Body of pancreas (tissue), 4 donors: Measurements from ENCODE around the gene CISTR. TPM values are rescaled to one million over a fixed set of nuclear protein-coding genes. Genes with fewer than 3 reads are reported as not detected.

Experiments used
- ATAC-seq: fragments of 150-250 bp; one replicate; pipeline ENCODE4 v1.9.1; 2016
- DNase-seq, 4 donors: peaks; one replicate each; pipeline ENCODE4 v3.0.0-alpha.2; 2019
- H3K27ac ChIP-seq, 4 donors: fragments of 200-600 bp; sonication (generic); 1 replicate in 3 of 4; 2 replicates in 1 of 4; pipeline versions ENCODE4 v1.5.1 to v1.6.1; 2016 to 2019; ENCODE audit warnings: mild to moderate bottlenecking in 1 of 4, mixed read lengths in 1 of 4, moderate library complexity in 1 of 4
- H3K27me3 ChIP-seq, 2 donors: fragments of 200-600 bp; sonication (generic); one replicate each; pipeline ENCODE4 v1.6.0; 2016; ENCODE audit warnings: mild to moderate bottlenecking in 1 of 2
- H3K36me3 ChIP-seq, 2 donors: fragments of 200-600 bp; sonication (generic); replicated peaks in 1 of 2; 2 replicates each; pipeline ENCODE4 v1.5.1; 2016; ENCODE audit warnings: low read depth in 2 of 2; ENCODE audit not compliant: insufficient read depth in 1 of 2
- H3K4me1 ChIP-seq: fragments of 200-600 bp; sonication (generic); one replicate; pipeline ENCODE4 v1.6.0; 2016
- H3K4me3 ChIP-seq, 2 donors: fragments of 200-600 bp; sonication (generic); 1 replicate in 1 of 2; 2 replicates in 1 of 2; pipeline ENCODE4 v1.5.1; 2016 to 2019
- H3K9me3 ChIP-seq, 3 donors: fragments of 200-600 bp; sonication (generic); 1 replicate in 2 of 3; 2 replicates in 1 of 3; pipeline ENCODE4 v1.5.1; 2016
- POLR2A ChIP-seq, 3 donors: fragments of 450-650 bp; IDR thresholded peaks; one replicate each; pipeline ENCODE4 v1.6.1; 2016; ENCODE audit warnings: antibody characterized with exemption in 3 of 3, mild to moderate bottlenecking in 2 of 3
- WGBS, 2 donors: methylation state at CpG; one replicate each; pipeline ENCODE4 v1.1.5; 2017; 5-methylcytosine and 5-hydroxymethylcytosine counted together
- intact Hi-C: fragments of 100-400 bp; cut with DNase I; formaldehyde crosslinking; loops from one replicate; pipeline ENCODE4 v1.15.1; 2023
- total RNA-seq, 2 donors: library from RNA; depleted of rRNA; stranded (reverse); fragments of >200 nt; gene quantifications; one replicate each; pipeline ENCODE4 v1.1.0, GENCODE V29; 2016
- TF ChIP-seq, protein P1 (sequence below), 7 experiments: fragments of 450-650 bp in 4 of 7; fragments of 200-600 bp in 3 of 7; sonication (generic) in 3 of 7; IDR thresholded peaks; one replicate each; pipeline ENCODE4 v1.5.1; 2016 to 2019; ENCODE audit warnings: antibody characterized with exemption in 7 of 7

Gene CISTR
- total RNA-seq, 2 donors from 2014 or later, result not detected

DNA sequence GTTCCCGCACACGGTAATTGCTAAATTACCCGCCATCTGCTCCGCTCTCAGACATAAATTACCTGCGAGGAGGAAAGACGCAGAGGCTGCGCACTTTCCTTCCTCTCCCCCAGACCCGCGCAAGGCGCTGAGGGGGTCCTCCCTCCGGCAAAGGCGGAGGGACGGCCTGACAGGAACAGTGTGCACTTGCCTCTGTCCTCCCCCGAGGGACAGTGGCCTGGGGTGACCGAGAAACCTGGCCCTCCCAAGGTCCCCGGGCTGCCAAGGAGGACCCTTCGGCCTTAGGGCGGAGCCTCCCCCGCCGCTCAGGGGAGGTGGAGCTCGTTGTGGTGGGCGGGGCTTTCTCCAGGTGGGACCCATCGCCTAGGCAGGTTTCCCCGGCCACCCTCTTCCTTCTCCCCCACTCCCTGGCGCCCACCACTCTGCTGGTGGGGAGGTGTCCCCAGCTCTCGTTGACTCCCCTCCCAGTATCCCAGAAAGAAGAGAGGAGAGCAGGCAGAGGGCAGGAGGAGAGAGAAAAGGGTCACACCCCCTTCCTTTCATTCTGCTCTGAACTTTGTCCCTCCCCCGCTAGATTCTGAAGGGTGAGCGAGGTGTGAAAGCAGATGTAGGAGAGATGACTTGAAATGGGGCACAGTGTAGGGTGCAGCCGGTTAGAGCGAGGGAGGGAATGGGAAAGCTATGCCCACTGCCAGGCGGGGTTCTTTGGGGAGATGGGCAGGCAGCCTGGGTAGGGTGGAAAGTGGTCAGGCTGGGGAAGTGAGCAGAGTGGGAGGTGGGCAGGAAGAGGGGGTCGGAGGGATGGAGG is 13.2 kb downstream of the CISTR start:
- H3K36me3 ChIP-seq, result no peaks in the 10 kb centered on the region
- intact Hi-C loops, result no loop called here
- H3K4me1 ChIP-seq, result peaks cover 27% of the 10 kb centered on the region
- TF ChIP-seq, protein P1, sequence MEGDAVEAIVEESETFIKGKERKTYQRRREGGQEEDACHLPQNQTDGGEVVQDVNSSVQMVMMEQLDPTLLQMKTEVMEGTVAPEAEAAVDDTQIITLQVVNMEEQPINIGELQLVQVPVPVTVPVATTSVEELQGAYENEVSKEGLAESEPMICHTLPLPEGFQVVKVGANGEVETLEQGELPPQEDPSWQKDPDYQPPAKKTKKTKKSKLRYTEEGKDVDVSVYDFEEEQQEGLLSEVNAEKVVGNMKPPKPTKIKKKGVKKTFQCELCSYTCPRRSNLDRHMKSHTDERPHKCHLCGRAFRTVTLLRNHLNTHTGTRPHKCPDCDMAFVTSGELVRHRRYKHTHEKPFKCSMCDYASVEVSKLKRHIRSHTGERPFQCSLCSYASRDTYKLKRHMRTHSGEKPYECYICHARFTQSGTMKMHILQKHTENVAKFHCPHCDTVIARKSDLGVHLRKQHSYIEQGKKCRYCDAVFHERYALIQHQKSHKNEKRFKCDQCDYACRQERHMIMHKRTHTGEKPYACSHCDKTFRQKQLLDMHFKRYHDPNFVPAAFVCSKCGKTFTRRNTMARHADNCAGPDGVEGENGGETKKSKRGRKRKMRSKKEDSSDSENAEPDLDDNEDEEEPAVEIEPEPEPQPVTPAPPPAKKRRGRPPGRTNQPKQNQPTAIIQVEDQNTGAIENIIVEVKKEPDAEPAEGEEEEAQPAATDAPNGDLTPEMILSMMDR (IDR thresholded peaks at IDR 0.05), result no peak
- no peak for TF ChIP-seq POLR2A (IDR thresholded peaks at IDR 0.05)
- H3K4me3 ChIP-seq, result no peak overlapping the region
- peaks cover 0 to 12% of the 10 kb centered on the region in 2 donors for H3K27me3 ChIP-seq
- ATAC-seq, result no peak
- 16 to 30% methylated on average over 20 to 31 of the region's 32 CpGs for WGBS, 2 donors
- DNase-seq, result peak in 2 of 4 donors; percentile 37 to 60
- no peaks in the 10 kb centered on the region for H3K9me3 ChIP-seq
- no peak overlapping the region for H3K27ac ChIP-seq

DNA sequence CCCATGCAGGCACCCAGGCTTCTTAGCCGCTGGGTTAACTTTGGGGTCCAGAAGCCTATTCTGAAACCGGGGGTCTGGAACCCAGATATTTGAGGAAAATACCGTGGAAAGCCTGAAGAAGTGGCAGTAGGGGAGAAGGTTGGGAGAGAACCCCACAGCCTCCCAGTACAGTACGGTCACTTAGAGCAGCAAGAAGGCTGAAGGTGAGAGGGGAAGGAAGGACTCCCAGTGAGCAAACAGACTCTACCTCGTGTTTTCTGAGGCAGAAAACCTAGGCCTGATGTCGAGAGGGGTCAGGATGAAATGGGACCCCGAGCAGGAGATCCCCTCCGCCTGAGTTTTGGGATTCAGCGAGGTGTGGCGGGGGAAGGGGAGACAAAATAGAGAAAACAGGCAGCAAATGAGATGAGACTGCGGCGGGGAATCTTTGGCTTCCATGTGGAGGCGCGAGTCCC is 13.8 kb downstream of the CISTR start:
- H3K4me1 ChIP-seq, result peaks cover 21% of the 10 kb centered on the region
- intact Hi-C loops, result no loop called here
- WGBS, 2 donors, result 62 to 81% methylated on average over 14 of the region's 14 CpGs
- H3K9me3 ChIP-seq, result no peaks in the 10 kb centered on the region
- TF ChIP-seq, protein P1 (IDR thresholded peaks at IDR 0.05), result no peak
- no peak for TF ChIP-seq POLR2A (IDR thresholded peaks at IDR 0.05)
- H3K27me3 ChIP-seq, result peaks cover 0 to 12% of the 10 kb centered on the region in 2 donors
- no peak overlapping the region for H3K4me3 ChIP-seq
- H3K27ac ChIP-seq, result no peak overlapping the region
- H3K36me3 ChIP-seq, result no peaks in the 10 kb centered on the region
- ATAC-seq (no peak), DNase-seq (no peak)

DNA sequence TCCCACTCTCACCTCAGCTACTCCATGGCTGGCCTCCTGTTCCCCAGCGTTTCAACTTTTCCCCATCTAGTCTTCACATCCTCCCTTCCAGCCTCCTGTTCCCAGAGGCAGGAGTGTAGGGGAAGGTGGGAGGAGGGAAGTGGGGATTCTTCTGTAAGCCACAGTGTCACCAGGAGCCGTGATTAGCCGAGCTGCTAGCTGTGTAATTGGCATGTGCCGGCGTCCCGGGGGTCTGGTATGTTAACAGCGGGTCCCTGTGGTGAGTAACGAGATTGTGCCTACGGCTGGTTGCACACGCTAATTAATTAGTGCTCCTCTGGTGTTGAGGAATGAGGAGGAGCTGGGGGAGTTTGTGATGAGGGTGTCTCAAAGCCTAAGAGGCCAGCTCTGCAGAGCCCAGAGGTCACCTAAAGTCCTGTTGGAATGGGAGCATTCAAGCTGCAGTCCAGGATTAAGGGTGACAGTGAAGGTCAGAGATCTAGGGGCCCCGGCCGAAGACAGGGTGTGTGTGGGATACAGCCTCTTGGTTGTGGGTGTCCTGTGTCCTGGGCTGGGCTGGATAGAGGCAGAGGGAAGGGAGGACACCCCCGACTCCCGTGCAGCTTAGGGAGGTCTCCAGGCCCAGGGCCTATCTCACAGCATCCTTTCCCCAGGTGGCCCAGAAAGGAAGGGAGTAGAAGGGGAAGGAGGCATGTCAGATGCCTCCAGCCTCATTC is 14.5 kb downstream of the CISTR start:
- DNase-seq, result no peak
- 85 to 87% methylated on average over 14 of the region's 14 CpGs for WGBS, 2 donors
- Histone ChIP-seq H3K9me3 (no peaks in the 10 kb centered on the region), H3K4me1 (peaks cover 21% of the 10 kb centered on the region), H3K36me3 (no peaks in the 10 kb centered on the region), H3K27ac (no peak overlapping the region), H3K4me3 (no peak overlapping the region), H3K27me3 (peaks cover 0 to 12% of the 10 kb centered on the region in 2 donors)
- TF ChIP-seq POLR2A (IDR thresholded peaks at IDR 0.05), result no peak
- intact Hi-C loops, result no loop called here
- no peak for ATAC-seq

DNA sequence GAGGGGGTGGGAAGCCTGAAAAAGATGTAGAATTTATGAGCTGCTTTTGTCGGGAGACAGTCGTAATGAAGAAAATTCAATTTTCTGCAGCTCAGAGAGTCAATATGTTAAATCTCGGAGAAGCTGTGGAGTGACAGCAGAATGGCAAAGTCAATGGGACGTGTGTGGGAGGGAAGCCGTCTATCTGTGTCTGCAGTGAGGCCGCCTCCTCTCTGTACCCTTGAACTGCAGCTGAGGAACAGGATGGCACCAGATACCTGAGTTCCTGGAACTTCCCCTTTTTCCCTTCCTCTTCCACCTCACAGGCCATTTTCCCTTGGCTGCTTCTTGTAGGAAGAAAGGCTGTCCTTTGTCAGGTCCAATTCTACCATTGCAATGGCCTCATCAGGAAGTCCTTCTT is 15.2 kb downstream of the CISTR start:
- WGBS, 2 donors, result 93% methylated on average over 6 of the region's 6 CpGs
- DNase-seq (no peak), ATAC-seq (no peak)
- Histone ChIP-seq H3K27me3 (peaks cover 0 to 12% of the 10 kb centered on the region in 2 donors), H3K27ac (no peak overlapping the region), H3K4me1 (peaks cover 21% of the 10 kb centered on the region), H3K9me3 (no peaks in the 10 kb centered on the region), H3K4me3 (no peak overlapping the region), H3K36me3 (no peaks in the 10 kb centered on the region)
- intact Hi-C loops, result no loop called here
- TF ChIP-seq, protein P1 (IDR thresholded peaks at IDR 0.05), result no peak
- no peak for TF ChIP-seq POLR2A (IDR thresholded peaks at IDR 0.05)

DNA sequence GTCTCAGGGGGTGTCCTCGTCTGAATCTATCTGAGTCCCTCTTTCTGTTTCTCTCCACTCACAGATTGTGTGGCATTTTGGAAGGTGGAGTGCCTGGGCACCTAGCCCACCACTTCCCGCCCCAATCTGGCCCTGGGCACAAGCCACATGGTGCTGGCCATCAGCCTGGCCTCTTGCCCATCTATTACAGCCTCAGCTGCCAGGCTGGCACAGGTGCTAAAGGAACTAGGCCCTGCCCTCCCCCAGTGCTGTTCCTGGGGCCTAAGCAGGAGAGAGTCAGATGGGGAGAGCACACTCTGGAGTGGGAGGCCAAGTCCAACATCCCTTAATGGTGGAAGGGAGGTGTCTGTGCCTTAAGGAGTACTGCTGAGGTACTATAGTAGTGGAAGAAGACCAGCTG is 16.2 kb downstream of the CISTR start:
- TF ChIP-seq, protein P1 (IDR thresholded peaks at IDR 0.05), result no peak
- no peak for TF ChIP-seq POLR2A (IDR thresholded peaks at IDR 0.05)
- no peaks in the 10 kb centered on the region for H3K9me3 ChIP-seq
- H3K4me3 ChIP-seq, result no peak overlapping the region
- H3K4me1 ChIP-seq, result peaks cover 21% of the 10 kb centered on the region
- H3K36me3 ChIP-seq, result no peaks in the 10 kb centered on the region
- ATAC-seq (peak; percentile 95), DNase-seq (peak; percentile 85 to 93 (median 87))
- no peak overlapping the region for H3K27ac ChIP-seq
- WGBS, 2 donors, result 0 to 29% methylated on average over 1 to 2 of the region's 2 CpGs
- peaks cover 0 to 12% of the 10 kb centered on the region in 2 donors for H3K27me3 ChIP-seq
- intact Hi-C loops, result no loop called here
